Measurements from ENCODE around the gene PCLO.

The PCLO gene

GRCh38 chr7:82740246-82740848 is 422.3 kb downstream of the PCLO start:
- TF ChIP-seq, protein P1, sequence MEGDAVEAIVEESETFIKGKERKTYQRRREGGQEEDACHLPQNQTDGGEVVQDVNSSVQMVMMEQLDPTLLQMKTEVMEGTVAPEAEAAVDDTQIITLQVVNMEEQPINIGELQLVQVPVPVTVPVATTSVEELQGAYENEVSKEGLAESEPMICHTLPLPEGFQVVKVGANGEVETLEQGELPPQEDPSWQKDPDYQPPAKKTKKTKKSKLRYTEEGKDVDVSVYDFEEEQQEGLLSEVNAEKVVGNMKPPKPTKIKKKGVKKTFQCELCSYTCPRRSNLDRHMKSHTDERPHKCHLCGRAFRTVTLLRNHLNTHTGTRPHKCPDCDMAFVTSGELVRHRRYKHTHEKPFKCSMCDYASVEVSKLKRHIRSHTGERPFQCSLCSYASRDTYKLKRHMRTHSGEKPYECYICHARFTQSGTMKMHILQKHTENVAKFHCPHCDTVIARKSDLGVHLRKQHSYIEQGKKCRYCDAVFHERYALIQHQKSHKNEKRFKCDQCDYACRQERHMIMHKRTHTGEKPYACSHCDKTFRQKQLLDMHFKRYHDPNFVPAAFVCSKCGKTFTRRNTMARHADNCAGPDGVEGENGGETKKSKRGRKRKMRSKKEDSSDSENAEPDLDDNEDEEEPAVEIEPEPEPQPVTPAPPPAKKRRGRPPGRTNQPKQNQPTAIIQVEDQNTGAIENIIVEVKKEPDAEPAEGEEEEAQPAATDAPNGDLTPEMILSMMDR (conservative IDR thresholded peaks at IDR 0.05; ENCODE audit: low read depth, low read length), result peak; percentile 93
- DNase-seq (ENCODE audit: low read depth), result peak; percentile 87
- H3K4me3 ChIP-seq (ENCODE audit: low read depth, low read length), result no peak overlapping the region

GRCh38 chr7:82736633-82737032 is 426.1 kb downstream of the PCLO start:
- DNase-seq (ENCODE audit: low read depth), result no peak
- H3K4me3 ChIP-seq (ENCODE audit: low read depth, low read length), result no peak overlapping the region
- TF ChIP-seq, protein P1 (conservative IDR thresholded peaks at IDR 0.05; ENCODE audit: low read depth, low read length), result no peak

- no peak for DNase-seq (ENCODE audit: low read depth)
- H3K4me3 ChIP-seq (ENCODE audit: low read depth, low read length), result no peak overlapping the region
- TF ChIP-seq, protein P1 (conservative IDR thresholded peaks at IDR 0.05; ENCODE audit: low read depth, low read length), result no peak
Measured at GRCh38 chr7:82732677-82733076, 430.0 kb downstream of the PCLO start.

DNA sequence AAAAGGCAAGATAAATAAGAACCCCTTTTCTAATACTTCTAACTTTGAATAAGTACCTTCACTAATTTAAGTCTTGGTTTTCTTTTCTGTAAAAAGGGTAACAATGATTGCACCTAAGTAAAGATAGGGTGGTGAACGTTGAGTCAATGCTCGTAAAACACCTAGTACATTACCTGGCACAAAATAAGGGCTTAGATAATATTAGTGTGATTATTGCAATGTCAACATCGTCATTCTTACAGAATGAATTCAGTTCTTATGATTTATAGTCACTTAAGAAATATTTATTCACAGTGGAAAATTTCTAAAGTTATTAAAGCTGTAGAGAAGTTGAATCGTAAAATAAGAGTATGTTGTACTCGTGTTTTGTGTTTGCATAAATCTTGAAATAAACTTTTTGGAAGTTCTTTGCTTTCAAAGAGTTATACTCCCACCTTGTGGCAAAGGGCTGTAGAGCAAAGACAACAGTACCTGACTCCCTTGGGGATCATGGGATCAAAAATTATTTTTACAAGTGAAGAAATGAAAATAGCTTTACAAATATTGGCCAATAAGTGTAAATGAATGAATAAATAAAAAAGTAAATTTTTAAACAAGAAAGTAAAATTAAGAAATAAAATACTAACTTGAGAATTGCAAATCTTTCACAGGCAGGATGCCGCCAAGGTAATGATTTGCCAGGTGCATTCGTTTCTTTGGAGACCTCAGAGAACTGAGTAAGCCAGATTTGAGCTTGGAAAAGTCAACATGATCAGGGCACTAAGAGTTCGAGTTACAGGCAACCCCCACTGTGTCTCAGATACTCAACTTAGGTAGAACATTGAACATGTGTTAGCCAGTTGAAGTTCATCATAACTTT is 433.3 kb downstream of the PCLO start:
- no peak overlapping the region for H3K4me3 ChIP-seq (ENCODE audit: low read depth, low read length)
- TF ChIP-seq, protein P1 (conservative IDR thresholded peaks at IDR 0.05; ENCODE audit: low read depth, low read length), result peak; percentile 82
- DNase-seq (ENCODE audit: low read depth), result peak; percentile 76

DNA sequence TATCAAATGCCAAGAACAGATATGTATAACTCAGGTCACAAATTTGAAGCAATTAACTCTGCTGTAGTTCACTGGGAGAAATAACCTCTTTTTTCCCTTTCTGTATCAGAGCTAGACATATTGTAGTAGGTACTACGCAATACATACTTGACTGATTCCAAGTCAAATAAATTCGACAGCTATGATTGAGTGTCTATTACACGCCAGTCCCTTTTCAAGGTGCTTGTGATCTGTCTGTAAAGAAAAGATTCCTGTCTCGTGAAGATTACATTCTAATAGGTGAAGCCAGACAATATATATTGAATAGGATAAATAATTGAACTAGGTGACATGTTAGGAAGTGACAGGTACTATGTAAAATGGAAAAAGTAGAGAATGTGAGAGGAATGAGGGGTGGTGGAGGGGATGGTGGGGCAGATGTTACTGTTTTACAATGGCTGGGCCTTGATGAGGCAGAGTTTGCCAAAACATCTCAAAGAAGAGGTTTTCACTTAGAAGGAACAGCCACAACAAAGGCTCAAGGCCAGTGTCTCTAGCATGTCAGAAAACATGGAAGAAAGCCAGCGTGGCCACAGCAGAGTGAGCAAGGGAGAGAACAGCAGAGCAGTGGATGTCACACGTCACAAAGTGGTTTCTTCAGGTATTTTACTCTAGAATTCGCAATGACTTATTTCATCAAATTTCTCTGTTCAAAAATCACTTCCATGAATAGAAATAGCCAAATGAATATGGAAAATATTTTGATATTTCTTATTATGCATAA is 436.5 kb downstream of the PCLO start:
- H3K4me3 ChIP-seq (ENCODE audit: low read depth, low read length), result no peak overlapping the region
- no peak for DNase-seq (ENCODE audit: low read depth)
- TF ChIP-seq, protein P1 (conservative IDR thresholded peaks at IDR 0.05; ENCODE audit: low read depth, low read length), result no peak

- no peak overlapping the region for H3K4me3 ChIP-seq (ENCODE audit: low read depth, low read length)
- no peak for DNase-seq (ENCODE audit: low read depth)
- TF ChIP-seq, protein P1 (conservative IDR thresholded peaks at IDR 0.05; ENCODE audit: low read depth, low read length), result no peak
Measured at GRCh38 chr7:82723411-82723810, 439.3 kb downstream of the PCLO start.
